ENCODE results near the gene TXNDC11.

Gene TXNDC11

GRCh38 chr16:11736903-11737302, 5.8 kb downstream of the TXNDC11 start:
- no peak overlapping the region for H3K4me3 ChIP-seq (ENCODE audit: low read depth, low read length)
- TF ChIP-seq CTCF (IDR thresholded peaks at IDR 0.05; ENCODE audit: low read depth, low read length) = no peak

- no peak overlapping the region for H3K4me3 ChIP-seq (ENCODE audit: low read depth, low read length)
- no peak for TF ChIP-seq CTCF (IDR thresholded peaks at IDR 0.05; ENCODE audit: low read depth, low read length)
Measured at GRCh38 chr16:11735787-11736186, 6.9 kb downstream of the TXNDC11 start.

GRCh38 chr16:11734653-11735043, 8.0 kb downstream of the TXNDC11 start:
- TF ChIP-seq CTCF (IDR thresholded peaks at IDR 0.05; ENCODE audit: low read depth, low read length) = no peak
- no peak overlapping the region for H3K4me3 ChIP-seq (ENCODE audit: low read depth, low read length)

GRCh38 chr16:11734025-11734652, 8.5 kb downstream of the TXNDC11 start:
- H3K4me3 ChIP-seq (ENCODE audit: low read depth, low read length) = no peak overlapping the region
- TF ChIP-seq CTCF (IDR thresholded peaks at IDR 0.05; ENCODE audit: low read depth, low read length) = no peak

- no peak for TF ChIP-seq CTCF (IDR thresholded peaks at IDR 0.05; ENCODE audit: low read depth, low read length)
- H3K4me3 ChIP-seq (ENCODE audit: low read depth, low read length) = no peak overlapping the region
Measured at GRCh38 chr16:11731222-11731621, 11.4 kb downstream of the TXNDC11 start.

GRCh38 chr16:11729787-11730186, 12.9 kb downstream of the TXNDC11 start:
- no peak overlapping the region for H3K4me3 ChIP-seq (ENCODE audit: low read depth, low read length)
- no peak for TF ChIP-seq CTCF (IDR thresholded peaks at IDR 0.05; ENCODE audit: low read depth, low read length)

- H3K4me3 ChIP-seq (ENCODE audit: low read depth, low read length) = no peak overlapping the region
- no peak for TF ChIP-seq CTCF (IDR thresholded peaks at IDR 0.05; ENCODE audit: low read depth, low read length)
Measured at GRCh38 chr16:11727796-11728543, 14.7 kb downstream of the TXNDC11 start.
